Medulla oblongata (tissue), 1 donor: ENCODE data around the gene SLC25A26.

Source experiments
- DNase-seq: peaks from one replicate; pipeline ENCODE4 v3.0.0-alpha.2; 2015; ENCODE audit errors: extremely low spot score

The SLC25A26 gene

DNA sequence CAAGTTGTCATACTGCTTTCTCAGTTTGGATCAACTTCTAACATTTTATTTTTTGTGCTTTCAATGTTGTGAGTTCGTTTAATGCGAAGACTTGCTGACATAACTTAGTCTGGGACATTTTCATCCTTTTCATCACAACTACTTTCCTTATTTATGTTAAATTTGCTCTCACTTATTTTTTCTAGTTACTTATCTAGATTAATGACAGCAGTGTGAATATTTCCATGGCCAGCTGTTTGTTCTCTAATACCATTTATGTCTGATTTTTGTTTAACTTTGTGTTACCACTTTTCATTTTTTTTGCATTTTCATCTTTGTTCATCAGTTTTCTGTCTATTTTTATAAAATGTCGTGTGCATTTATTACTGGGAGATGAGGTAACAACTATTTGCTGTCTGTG lies 6.2 kb downstream of the SLC25A26 start:
- no peak for DNase-seq

GRCh38 chr3:66227915-66228314 lies 7.1 kb downstream of the SLC25A26 start:
- DNase-seq: no peak

DNA sequence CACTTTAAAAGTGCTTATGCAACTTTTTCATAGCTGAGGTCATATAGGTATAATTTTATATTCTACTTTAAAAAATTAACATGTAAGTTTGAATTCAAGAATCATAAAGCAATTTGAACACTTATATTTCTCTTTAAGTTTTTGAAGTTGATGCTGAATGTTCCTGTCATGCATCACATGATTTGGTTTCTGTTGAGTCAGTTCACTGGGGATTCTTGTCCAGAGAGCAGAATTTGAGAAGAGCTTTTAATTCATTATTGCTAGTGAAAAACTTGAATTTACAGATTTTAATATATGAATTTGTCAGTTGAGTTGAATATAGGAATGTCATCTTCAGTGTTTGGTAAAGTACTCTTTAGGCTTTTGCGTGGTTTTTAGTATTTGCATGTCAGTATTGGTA lies 7.9 kb downstream of the SLC25A26 start:
- DNase-seq: no peak

GRCh38 chr3:66229931-66230330 lies 9.1 kb downstream of the SLC25A26 start:
- no peak for DNase-seq

- no peak for DNase-seq
Measured at GRCh38 chr3:66233033-66233432, 12.2 kb downstream of the SLC25A26 start.

- no peak for DNase-seq
Measured at GRCh38 chr3:66236281-66236680, 15.5 kb downstream of the SLC25A26 start.

DNA sequence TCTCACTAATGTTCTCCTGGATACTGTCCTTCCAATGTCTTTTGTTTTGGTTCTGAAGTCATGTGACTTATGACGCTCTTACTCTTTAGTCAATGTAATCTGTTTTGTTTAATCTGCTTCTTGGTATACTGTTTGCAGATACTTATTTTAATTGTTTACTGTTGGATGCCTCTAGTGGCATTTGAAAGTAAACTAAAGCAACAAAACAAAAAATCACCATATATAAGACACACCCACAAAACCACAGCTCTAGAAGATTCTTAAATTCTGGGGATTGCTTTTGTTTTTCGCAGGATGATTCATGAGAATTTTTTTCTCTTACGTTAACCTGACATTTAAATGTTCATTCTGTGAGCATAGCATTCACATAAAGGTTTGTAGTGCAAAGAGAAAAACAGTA lies 16.8 kb downstream of the SLC25A26 start:
- DNase-seq: no peak

- no peak for DNase-seq
Measured at GRCh38 chr3:66239513-66240123, 18.8 kb downstream of the SLC25A26 start.

DNA sequence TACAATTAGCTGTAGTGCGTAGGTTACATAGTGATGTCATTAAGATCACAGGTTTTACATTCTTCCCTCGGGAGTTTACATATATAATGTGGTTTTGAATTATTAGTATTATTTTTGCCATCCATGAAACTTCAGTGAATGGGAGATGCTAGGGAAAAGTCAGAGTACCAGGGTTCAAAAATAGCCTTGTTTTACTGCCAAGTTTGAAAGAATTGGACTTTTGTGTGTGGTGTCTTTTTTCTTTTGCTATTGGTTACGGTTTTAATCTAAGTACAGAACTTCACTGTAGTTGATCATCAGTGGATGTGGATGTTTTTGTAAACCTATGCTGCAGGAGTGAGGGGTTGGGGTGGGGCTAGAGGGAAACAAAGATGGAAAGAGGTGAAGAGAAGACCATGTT lies 20.7 kb downstream of the SLC25A26 start:
- DNase-seq: peak; percentile 21

- no peak for DNase-seq
Measured at GRCh38 chr3:66242788-66243464, 22.1 kb downstream of the SLC25A26 start.

- DNase-seq: no peak
Measured at GRCh38 chr3:66248641-66249040, 27.8 kb downstream of the SLC25A26 start.

- DNase-seq: peak; percentile 65
Measured at GRCh38 chr3:66253790-66254620, 33.2 kb downstream of the SLC25A26 start.

DNA sequence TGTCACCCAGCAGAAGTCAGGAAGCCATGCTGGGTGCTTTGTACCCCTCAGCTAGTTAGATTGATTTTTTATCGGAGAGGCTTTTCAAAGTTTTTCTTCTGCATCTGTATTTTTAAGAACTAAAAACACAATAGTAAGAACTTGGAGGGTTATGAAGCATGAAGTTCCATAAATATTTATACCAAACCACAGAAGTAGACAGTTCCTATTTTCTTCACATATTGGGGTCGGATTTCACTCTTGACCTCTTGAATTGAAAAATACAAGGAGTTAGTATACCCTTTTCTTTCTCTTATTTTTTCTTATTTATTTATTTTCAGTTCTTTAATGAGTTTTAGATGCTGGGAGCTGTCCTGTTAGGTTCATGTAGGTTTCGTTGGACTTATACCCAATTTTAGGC lies 35.1 kb downstream of the SLC25A26 start:
- no peak for DNase-seq

GRCh38 chr3:66256806-66257205 lies 36.0 kb downstream of the SLC25A26 start:
- no peak for DNase-seq

GRCh38 chr3:66259566-66260255 lies 38.9 kb downstream of the SLC25A26 start:
- no peak for DNase-seq

DNA sequence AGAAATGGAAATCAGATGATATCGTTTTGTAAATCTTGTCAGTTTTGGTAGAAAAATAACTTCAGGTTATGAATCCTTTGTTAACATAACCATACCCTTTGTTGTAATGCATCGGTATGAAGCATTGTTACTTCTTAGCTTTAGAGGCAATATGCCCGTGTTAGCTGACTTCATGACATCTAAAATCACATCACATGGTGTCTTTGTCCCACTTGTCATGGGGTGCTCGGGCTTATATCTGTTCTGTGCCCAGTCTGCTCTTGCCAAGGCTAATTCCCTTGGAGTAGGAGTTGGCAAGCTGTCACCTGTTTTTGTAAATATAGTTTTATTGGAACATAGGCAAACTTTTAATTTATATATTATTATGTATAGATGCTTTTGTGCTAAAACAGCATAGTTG lies 39.6 kb downstream of the SLC25A26 start:
- DNase-seq: peak; percentile 12

GRCh38 chr3:66261355-66261754 lies 40.6 kb downstream of the SLC25A26 start:
- DNase-seq: no peak

GRCh38 chr3:66265649-66266048 lies 44.8 kb downstream of the SLC25A26 start:
- no peak for DNase-seq

DNA sequence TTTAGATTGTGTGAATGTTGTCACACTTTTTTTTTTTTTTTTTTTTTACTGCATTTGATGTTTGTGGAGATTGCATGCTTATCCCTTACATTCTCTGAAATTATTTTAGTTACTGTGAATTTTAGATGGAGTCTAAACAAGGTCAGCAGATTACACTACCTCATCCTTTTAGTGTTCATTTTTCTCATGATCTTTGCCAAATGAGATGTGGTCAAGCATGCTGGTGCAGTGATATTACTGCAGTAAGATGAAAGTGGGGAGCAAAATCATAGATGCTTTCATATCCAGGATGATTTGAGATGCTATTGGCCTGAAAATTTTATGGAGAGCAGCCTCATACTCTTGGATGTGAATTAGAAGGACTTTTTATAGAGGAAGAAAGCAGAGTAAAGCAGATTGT lies 45.8 kb downstream of the SLC25A26 start:
- no peak for DNase-seq

DNA sequence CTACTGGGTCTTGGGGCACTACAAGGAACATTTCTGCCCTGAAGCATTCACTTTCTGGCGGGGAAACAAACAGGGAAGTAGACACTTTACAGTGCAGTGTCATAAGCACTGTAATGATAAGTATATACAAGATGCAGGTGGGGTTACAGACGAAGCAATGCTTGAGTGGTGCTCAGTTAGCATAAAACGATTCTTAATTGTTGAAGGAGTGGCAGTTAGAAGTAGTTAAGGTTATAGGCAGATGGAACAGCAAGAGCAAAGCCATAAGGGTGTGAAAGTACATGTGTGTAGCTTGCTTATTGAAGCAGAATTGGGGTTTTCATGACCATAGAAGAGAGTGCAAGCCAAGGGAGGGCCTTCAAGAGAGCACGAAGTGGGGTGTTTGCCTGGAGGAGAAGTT lies 46.2 kb downstream of the SLC25A26 start:
- DNase-seq: no peak

DNA sequence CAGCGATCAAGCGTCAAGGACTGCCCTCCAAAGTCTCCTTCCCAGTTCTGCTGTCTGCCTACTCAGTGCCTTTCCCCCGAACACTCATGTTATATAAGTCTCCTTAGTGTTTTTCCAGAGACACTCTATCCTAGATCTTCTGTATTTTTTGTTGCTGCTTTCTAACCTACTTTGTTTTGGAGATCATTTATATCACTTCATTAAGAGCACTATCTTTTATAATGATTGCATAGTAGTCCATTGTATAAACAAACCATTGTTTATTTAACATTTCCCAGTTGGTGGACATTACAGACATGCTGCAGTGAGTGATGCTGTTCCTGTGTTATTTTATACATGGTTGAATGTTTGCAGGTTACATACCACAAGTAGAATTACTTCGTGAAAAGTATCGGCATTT lies 47.1 kb downstream of the SLC25A26 start:
- DNase-seq: no peak

DNA sequence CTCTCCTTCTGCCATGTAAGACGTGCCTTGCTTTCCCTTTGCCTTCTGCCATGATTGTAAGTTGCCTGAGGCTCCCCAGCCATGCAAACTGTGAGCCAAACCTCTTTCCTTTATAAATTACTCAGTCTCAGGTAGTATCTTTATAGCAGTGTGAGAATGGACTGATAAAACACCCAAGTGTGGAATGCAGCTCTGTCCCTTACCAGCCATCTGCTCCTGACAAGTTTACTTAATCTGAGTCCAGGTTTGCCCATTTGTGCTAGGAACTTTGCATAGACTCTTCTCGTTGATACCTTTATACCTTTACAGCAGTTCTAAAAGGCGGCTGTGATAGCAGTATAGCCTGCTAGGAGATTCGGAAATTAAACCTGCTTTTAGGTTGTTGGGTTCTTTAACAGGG lies 48.1 kb downstream of the SLC25A26 start:
- DNase-seq: no peak
